Neural crest cell (in vitro differentiated cells): ENCODE measurements around the gene KCNE3. TPM values are rescaled to one million over a fixed set of nuclear protein-coding genes. Genes with fewer than 3 reads are reported as not detected.

ENCODE experiments used
- DNase-seq: peaks from one replicate; pipeline ENCODE4 v3.0.0; 2021; ENCODE audit warnings: low read depth, mixed read lengths, low spot score
- H3K27ac Mint-ChIP-seq: one replicate; pipeline ENCODE4 v1.8.0; 2021; ENCODE audit warnings: mild to moderate bottlenecking, mixed read lengths; ENCODE audit not compliant: unreplicated experiment
- H3K27me3 Mint-ChIP-seq: 2 replicates; pipeline ENCODE4 v1.8.0; 2021; ENCODE audit warnings: low read depth, mild to moderate bottlenecking, mixed read lengths
- H3K36me3 Mint-ChIP-seq: 2 replicates; pipeline ENCODE4 v1.8.0; 2021; ENCODE audit warnings: low read depth, mild to moderate bottlenecking, mixed read lengths
- H3K4me1 Mint-ChIP-seq: 2 replicates; pipeline ENCODE4 v1.8.0; 2021; ENCODE audit warnings: mixed read lengths
- H3K4me3 Mint-ChIP-seq: one replicate; pipeline ENCODE4 v1.8.0; 2021; ENCODE audit warnings: mild to moderate bottlenecking, mixed read lengths
- H3K9me3 Mint-ChIP-seq: 2 replicates; pipeline ENCODE4 v1.8.0; 2021; ENCODE audit warnings: mixed read lengths
- total RNA-seq: library from RNA; stranded (reverse); gene quantifications from 2 replicates; pipeline ENCODE4 v1.2.1, GENCODE V29; 2021
- TF ChIP-seq, protein P1 (sequence below): fragments of 200-600 bp; sonication (generic); conservative IDR thresholded peaks from 2 replicates; pipeline ENCODE4 v1.5.0; 2021; ENCODE audit warnings: antibody characterized with exemption, mild to moderate bottlenecking

KCNE3 gene
- total RNA-seq, 1 donor from 2014 or later: 2.6 TPM

DNA sequence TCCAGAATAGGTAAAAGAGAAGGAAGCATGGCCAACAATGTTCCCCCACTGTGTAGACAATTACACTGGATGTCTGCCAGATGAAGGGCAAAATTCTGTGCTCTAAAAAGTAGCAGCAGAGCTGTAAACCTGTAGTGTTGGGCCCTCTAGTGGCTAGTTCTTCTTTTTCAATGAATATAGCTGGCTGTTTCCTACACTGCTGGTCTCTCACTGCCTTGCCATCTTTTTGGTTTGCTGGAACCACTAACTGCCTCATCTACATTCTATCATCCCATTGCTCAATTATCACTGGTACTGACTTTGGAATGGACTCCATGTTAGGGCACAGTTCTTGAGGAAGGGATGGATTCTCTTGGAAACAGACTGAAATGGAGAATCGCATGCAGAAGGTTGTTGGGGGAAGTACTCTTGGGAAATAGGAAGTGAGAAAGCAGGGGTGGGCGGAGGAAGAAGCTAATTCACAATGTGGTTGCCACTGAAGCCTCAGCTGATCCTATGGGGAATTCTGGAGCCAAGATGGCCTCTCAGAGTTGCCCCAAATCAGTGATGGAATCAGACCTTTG, 17.9 kb downstream of the KCNE3 start:
- peak; percentile 26 for DNase-seq
- Mint-ChIP-seq H3K4me1 (no peaks in the 10 kb centered on the region), H3K9me3 (no peaks in the 10 kb centered on the region), H3K27ac (no peak overlapping the region), H3K36me3 (no peaks in the 10 kb centered on the region), H3K4me3 (no peak overlapping the region), H3K27me3 (peaks cover 10% of the 10 kb centered on the region)
- TF ChIP-seq, protein P1, sequence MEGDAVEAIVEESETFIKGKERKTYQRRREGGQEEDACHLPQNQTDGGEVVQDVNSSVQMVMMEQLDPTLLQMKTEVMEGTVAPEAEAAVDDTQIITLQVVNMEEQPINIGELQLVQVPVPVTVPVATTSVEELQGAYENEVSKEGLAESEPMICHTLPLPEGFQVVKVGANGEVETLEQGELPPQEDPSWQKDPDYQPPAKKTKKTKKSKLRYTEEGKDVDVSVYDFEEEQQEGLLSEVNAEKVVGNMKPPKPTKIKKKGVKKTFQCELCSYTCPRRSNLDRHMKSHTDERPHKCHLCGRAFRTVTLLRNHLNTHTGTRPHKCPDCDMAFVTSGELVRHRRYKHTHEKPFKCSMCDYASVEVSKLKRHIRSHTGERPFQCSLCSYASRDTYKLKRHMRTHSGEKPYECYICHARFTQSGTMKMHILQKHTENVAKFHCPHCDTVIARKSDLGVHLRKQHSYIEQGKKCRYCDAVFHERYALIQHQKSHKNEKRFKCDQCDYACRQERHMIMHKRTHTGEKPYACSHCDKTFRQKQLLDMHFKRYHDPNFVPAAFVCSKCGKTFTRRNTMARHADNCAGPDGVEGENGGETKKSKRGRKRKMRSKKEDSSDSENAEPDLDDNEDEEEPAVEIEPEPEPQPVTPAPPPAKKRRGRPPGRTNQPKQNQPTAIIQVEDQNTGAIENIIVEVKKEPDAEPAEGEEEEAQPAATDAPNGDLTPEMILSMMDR: peak; percentile 83

DNA sequence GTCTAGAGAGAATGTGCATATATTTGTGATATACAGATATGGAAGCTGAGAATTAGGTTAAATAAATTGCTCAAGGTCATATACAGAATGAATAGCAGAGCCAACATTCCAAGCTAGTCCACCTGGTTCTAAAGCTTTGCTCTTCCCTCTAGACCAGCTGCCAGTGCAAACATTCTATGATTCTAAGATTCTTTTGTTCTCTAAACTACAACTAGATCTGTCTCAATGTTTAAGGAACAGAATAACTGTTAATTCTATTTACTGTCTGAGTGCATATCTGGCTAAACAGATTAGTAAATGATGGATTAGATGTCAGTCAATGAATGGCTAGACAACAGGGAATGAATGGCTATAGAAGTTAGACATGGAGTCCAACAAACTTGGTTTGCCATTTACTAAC, 19.6 kb downstream of the KCNE3 start:
- Mint-ChIP-seq H3K4me3 (no peak overlapping the region), H3K4me1 (no peaks in the 10 kb centered on the region), H3K36me3 (no peaks in the 10 kb centered on the region)

DNA sequence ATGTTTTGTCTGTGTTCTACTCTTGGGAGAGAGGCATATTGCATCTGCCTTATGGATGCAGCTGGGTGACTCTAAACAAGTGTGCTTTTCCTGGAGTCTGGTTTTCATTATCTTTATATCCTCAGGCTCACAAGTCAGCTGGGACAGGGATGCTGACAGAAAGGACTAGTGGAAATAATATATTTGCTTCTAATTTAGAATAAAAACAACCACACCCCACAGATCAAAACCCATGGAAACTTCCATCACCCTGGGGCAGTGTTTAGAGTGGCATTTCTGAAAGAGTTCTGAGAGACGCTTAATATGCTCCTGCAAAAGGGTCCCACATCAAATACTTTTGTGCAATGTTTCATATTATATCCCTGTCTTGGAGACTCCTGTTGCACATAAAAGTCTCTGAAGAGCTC, 20.8 kb downstream of the KCNE3 start:
- no peaks in the 10 kb centered on the region for H3K36me3 Mint-ChIP-seq
- no peak overlapping the region for H3K27ac Mint-ChIP-seq
- H3K9me3 Mint-ChIP-seq: no peaks in the 10 kb centered on the region
- H3K27me3 Mint-ChIP-seq: peaks cover 4% of the 10 kb centered on the region
- TF ChIP-seq, protein P1: no peak
- no peak overlapping the region for H3K4me3 Mint-ChIP-seq
- H3K4me1 Mint-ChIP-seq: no peaks in the 10 kb centered on the region
- DNase-seq: no peak

More for the DNA sequence above, 19.6 kb downstream of the KCNE3 start:
- no peak for DNase-seq
- TF ChIP-seq, protein P1: no peak
- H3K27me3 Mint-ChIP-seq: peaks cover 10% of the 10 kb centered on the region
- H3K27ac Mint-ChIP-seq: no peak overlapping the region
- H3K9me3 Mint-ChIP-seq: no peaks in the 10 kb centered on the region

DNA sequence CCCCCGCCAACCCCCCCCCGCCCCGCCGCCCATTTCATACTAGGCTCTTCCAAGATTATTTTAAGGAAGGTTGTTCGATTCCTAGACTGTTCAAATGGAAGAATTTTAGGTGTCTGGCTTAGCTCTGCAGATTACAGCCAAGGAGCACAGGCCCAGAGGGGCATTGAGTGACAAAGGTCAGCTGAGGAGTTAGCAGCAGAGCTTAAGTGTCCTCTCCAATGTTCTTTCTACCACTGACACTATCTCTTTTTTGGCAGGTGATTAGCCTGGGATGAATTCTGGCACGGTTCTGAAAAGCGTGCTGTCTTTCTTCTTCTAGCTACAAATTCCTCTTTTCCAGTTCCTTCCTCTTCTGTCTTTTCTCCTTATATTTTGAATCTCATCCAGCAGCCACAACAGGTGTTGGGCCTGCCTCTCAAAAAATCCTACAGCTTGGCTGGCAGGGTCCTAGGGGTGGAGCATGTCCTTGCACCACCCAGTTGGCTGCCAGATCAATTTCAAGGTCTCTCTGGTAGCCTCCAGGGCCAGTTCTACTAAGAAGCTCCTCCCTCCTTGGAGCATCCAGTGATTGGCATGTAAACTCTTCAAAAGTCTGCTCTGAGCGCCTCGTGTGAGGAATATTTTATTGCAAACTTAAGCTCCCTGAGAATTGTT, 23.0 kb downstream of the KCNE3 start:
- DNase-seq: no peak
- TF ChIP-seq, protein P1: no peak
- no peak overlapping the region for H3K4me3 Mint-ChIP-seq
- no peaks in the 10 kb centered on the region for H3K36me3 Mint-ChIP-seq
- H3K27ac Mint-ChIP-seq: no peak overlapping the region
- no peaks in the 10 kb centered on the region for H3K4me1 Mint-ChIP-seq
- H3K9me3 Mint-ChIP-seq: no peaks in the 10 kb centered on the region
- no peaks in the 10 kb centered on the region for H3K27me3 Mint-ChIP-seq

DNA sequence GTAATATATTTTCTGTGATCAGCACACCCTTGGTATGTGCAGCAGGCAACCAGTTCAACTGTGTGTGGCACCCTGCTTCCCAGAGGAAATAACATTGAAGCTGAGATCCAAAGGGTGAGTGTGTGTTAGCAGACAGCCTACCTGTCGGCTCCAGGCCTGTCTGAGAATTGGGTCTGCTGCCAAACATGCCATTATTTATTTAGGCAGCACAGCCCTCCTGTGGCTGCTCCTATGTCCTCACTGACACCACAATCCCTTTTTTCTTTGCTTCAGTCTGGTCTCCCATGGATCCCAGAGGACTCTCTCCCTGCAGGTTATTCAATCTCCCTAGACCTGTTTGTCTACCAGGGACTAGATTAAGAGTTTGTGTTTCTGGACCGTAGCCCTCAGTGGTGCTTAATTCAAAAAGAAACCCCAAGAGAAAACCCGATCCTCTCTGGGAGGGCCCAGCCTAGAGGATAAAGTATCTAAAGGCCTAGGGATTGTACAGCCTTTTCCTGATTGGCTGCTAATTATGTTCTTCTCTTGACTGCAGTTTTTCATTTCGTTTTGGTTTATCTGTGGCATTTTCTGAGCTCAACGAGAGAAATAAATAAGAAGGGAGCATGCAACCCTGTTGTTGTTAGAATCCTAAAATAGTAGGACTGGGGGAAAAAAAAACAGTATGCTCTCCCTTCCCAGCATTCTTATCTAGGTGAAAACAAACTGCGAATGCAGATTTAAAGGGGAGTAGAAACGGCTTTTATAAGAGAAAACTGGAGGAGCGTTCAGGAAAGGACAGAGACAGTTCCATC, 24.1 kb downstream of the KCNE3 start:
- no peaks in the 10 kb centered on the region for H3K4me1 Mint-ChIP-seq
- no peaks in the 10 kb centered on the region for H3K36me3 Mint-ChIP-seq
- DNase-seq: no peak
- H3K27me3 Mint-ChIP-seq: no peaks in the 10 kb centered on the region
- no peak overlapping the region for H3K27ac Mint-ChIP-seq
- no peak overlapping the region for H3K4me3 Mint-ChIP-seq
- no peaks in the 10 kb centered on the region for H3K9me3 Mint-ChIP-seq
- TF ChIP-seq, protein P1: no peak
